Loucy (cell line): ENCODE measurements around the gene IQCE.
A peak's percentile ranks its signal among the peaks of the same experiment; 100 is the strongest.

ENCODE experiments used
- H2AFZ ChIP-seq: fragments of 200-600 bp; sonication (generic); 2 replicates; pipeline ENCODE4 v1.6.0; 2016; ENCODE audit warnings: antibody characterized with exemption, mild to moderate bottlenecking, low read length, moderate library complexity
- H3F3A ChIP-seq: fragments of 200-600 bp; 2 replicates; pipeline ENCODE4 v1.6.0; 2016; ENCODE audit warnings: antibody characterized with exemption, low read depth, mild to moderate bottlenecking
- H3K27me3 ChIP-seq: fragments of 200-600 bp; sonication (generic); 2 replicates; pipeline ENCODE4 v1.6.1; 2014; ENCODE audit warnings: low read length, mild to moderate bottlenecking; ENCODE audit not compliant: insufficient read depth, poor library complexity, severe bottlenecking
- H3K36me3 ChIP-seq: fragments of 200-600 bp; sonication (generic); 2 replicates; pipeline ENCODE4 v1.6.1; 2016; ENCODE audit warnings: low read length; ENCODE audit not compliant: insufficient read depth
- H3K4me1 ChIP-seq: fragments of 200-600 bp; sonication (generic); 2 replicates; pipeline ENCODE4 v1.5.1; 2014; ENCODE audit warnings: low read length, mild to moderate bottlenecking; ENCODE audit not compliant: insufficient read depth, poor library complexity, severe bottlenecking
- H3K4me2 ChIP-seq: fragments of 200-600 bp; sonication (generic); 2 replicates; pipeline ENCODE4 v1.6.0; 2014; ENCODE audit warnings: antibody characterized with exemption, low read length, low read depth, mild to moderate bottlenecking; ENCODE audit not compliant: poor library complexity, severe bottlenecking
- H3K4me3 ChIP-seq: fragments of 200-600 bp; sonication (generic); 2 replicates; pipeline ENCODE4 v1.5.1; 2014; ENCODE audit warnings: low read length, mild to moderate bottlenecking, mixed read lengths; ENCODE audit not compliant: poor library complexity, severe bottlenecking
- H3K79me2 ChIP-seq: fragments of 200-600 bp; sonication (generic); 2 replicates; pipeline ENCODE4 v1.6.1; 2014; ENCODE audit warnings: low read length; ENCODE audit not compliant: insufficient read depth
- H3K9ac ChIP-seq: fragments of 200-600 bp; sonication (generic); 2 replicates; pipeline ENCODE4 v1.6.0; 2014; ENCODE audit warnings: mild to moderate bottlenecking, low read depth, low read length, moderate library complexity; ENCODE audit not compliant: poor library complexity, severe bottlenecking
- H3K9me2 ChIP-seq: fragments of 200-600 bp; sonication (generic); replicated peaks from 2 replicates; pipeline ENCODE4 v1.6.1; 2016; ENCODE audit warnings: low read depth, low read length, mixed read lengths
- H3K9me3 ChIP-seq: fragments of 200-600 bp; sonication (generic); 2 replicates; pipeline ENCODE4 v1.6.1; 2014; ENCODE audit warnings: mild to moderate bottlenecking, antibody characterized with exemption, low read length, low read depth; ENCODE audit not compliant: insufficient read depth
- H4K20me1 ChIP-seq: fragments of 200-600 bp; sonication (generic); 2 replicates; pipeline ENCODE4 v1.6.0; 2014; ENCODE audit warnings: antibody characterized with exemption, low read length, mild to moderate bottlenecking; ENCODE audit not compliant: insufficient read depth, poor library complexity, severe bottlenecking
- EZH2phosphoT487 ChIP-seq: fragments of 200-600 bp; IDR thresholded peaks from 2 replicates; pipeline ENCODE4 v1.6.1; 2018; ENCODE audit warnings: antibody characterized with exemption, mild to moderate bottlenecking, moderate library complexity, borderline replicate concordance
- TF ChIP-seq, protein P1 (sequence below): fragments of 200-600 bp; sonication (generic); conservative IDR thresholded peaks from 2 replicates; pipeline ENCODE4 v1.5.1; 2014; ENCODE audit warnings: mild to moderate bottlenecking, antibody characterized with exemption, low read length

Gene IQCE

DNA sequence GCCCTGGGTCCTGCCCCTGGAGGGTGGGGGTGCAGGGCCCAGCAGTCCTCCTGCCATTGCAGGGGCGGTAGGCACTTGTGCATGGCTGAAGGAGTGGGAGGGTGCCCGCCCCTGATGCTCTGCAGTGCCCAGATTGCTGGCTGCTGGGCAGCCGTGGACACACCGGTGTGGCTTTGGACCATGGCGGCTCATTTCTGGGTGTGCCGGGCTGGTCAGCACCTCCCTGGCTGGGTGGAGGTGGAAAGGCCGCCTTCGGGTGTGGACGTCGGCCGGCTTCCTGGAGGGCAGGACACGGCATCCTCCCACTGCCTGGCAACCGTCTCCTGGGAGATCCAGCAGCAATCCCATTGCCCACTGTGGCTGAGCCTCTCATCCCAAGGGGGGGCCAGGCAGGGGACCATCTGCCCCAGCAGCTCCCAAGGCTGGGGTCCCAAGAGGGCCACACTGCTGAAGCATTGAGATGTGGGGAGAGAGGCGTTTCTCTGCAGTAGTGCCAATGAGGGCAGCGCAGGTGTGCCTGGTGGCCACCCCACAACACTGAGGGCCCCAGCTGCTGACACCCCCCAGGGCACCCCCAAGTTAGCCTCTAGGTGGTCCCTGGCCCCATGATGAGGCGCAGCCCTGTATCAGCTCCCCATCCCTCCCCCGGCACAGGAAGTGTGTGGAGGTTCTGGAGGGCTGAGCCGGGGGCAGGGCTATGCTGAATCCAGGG is 85.9 kb downstream of the IQCE start:
- H3K27me3 ChIP-seq, result no peaks in the 10 kb centered on the region
- no peak overlapping the region for H2AFZ ChIP-seq
- H3K79me2 ChIP-seq, result peaks cover 51% of the 10 kb centered on the region
- no peaks in the 10 kb centered on the region for H3K9me3 ChIP-seq
- peaks cover 25% of the 10 kb centered on the region; the same call in 1 of the 2 replicates for H3K36me3 ChIP-seq
- H4K20me1 ChIP-seq, result peaks cover 64% of the 10 kb centered on the region
- H3K4me3 ChIP-seq, result peak overlapping the region; percentile 64
- peak overlapping the region; percentile 28 for H3K9ac ChIP-seq
- H3K9me2 ChIP-seq, result no peaks in the 10 kb centered on the region
- no peak for TF ChIP-seq EZH2phosphoT487
- TF ChIP-seq, protein P1, sequence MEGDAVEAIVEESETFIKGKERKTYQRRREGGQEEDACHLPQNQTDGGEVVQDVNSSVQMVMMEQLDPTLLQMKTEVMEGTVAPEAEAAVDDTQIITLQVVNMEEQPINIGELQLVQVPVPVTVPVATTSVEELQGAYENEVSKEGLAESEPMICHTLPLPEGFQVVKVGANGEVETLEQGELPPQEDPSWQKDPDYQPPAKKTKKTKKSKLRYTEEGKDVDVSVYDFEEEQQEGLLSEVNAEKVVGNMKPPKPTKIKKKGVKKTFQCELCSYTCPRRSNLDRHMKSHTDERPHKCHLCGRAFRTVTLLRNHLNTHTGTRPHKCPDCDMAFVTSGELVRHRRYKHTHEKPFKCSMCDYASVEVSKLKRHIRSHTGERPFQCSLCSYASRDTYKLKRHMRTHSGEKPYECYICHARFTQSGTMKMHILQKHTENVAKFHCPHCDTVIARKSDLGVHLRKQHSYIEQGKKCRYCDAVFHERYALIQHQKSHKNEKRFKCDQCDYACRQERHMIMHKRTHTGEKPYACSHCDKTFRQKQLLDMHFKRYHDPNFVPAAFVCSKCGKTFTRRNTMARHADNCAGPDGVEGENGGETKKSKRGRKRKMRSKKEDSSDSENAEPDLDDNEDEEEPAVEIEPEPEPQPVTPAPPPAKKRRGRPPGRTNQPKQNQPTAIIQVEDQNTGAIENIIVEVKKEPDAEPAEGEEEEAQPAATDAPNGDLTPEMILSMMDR, result no peak
- peak overlapping the region; percentile 80 for H3K4me2 ChIP-seq
- H3K4me1 ChIP-seq, result peaks cover 33% of the 10 kb centered on the region
- no peaks in the 10 kb centered on the region for H3F3A ChIP-seq

DNA sequence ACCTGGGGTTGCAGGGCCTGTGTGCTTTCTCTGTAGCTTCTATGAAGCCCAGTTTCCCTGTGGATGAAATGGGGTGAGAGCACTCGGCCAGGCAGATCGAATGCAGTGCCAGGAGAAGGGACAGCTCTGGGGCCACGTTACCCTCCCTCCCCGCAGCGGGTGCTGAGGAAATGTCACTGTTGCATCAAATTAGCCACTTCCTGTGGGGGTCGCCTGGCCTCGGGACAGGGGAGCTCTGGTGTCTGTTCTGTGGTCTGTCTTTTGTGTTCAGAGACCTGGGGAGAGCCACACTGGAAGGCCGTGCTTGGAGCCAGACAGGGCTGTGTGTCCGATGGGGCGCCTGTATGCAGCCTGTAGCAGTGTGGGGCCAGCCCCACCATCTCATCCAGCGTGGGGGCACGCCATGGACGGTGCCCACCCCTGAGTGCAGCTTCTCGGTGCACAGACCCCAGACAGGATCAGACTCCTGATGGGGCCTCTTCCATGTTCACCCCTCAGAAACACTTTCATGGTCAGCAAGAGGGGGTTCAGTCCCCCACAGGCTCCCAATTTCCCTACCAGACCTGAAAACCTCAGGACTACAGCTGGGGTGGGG is 86.6 kb downstream of the IQCE start:
- Histone ChIP-seq H2AFZ (no peak overlapping the region), H3K4me2 (peak overlapping the region; percentile 80), H3K79me2 (peaks cover 44% of the 10 kb centered on the region), H3K4me3 (peak overlapping the region; percentile 64), H3K9ac (peak overlapping the region; percentile 28), H3F3A (no peaks in the 10 kb centered on the region), H3K36me3 (peaks cover 32% of the 10 kb centered on the region; the same call in 1 of the 2 replicates), H4K20me1 (peaks cover 57% of the 10 kb centered on the region), H3K4me1 (peaks cover 33% of the 10 kb centered on the region), H3K27me3 (no peaks in the 10 kb centered on the region), H3K9me2 (no peaks in the 10 kb centered on the region), H3K9me3 (no peaks in the 10 kb centered on the region)
- TF ChIP-seq EZH2phosphoT487, result no peak
- TF ChIP-seq, protein P1, result no peak

DNA sequence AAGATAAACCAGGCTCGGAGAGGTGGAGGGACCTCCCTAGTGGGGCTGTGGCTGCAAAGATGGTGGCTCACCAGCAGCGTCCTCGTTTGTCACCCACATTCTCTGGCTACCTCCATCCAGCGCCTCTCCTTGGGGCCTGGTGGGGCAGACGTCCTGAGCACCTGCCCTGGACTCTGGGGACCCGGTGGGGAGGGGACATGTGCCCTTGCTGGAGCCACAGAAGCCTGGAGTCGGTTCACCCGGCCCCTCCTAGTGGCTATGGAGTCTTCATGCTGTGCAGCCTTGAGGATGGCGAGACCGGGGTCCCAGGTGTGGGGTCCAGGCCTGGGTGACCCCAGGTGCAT is 87.5 kb downstream of the IQCE start:
- H3K9ac ChIP-seq, result no peak overlapping the region
- peaks cover 40% of the 10 kb centered on the region; the same call in 1 of the 2 replicates for H3K36me3 ChIP-seq
- H3K9me3 ChIP-seq, result no peaks in the 10 kb centered on the region
- H2AFZ ChIP-seq, result no peak overlapping the region
- no peaks in the 10 kb centered on the region for H3K9me2 ChIP-seq
- H3F3A ChIP-seq, result no peaks in the 10 kb centered on the region
- TF ChIP-seq EZH2phosphoT487, result no peak
- TF ChIP-seq, protein P1, result no peak
- no peak overlapping the region for H3K4me2 ChIP-seq
- H3K4me3 ChIP-seq, result no peak overlapping the region
- peaks cover 54% of the 10 kb centered on the region for H4K20me1 ChIP-seq
- peaks cover 33% of the 10 kb centered on the region for H3K4me1 ChIP-seq
- H3K27me3 ChIP-seq, result no peaks in the 10 kb centered on the region
- peaks cover 37% of the 10 kb centered on the region for H3K79me2 ChIP-seq
